ENCODE results near the gene TCF15. TPM values are rescaled to one million over a fixed set of nuclear protein-coding genes. Genes with fewer than 3 reads are reported as not detected.
A peak's percentile ranks its signal among the peaks of the same experiment; 100 is the strongest.

The TCF15 gene
- total RNA-seq, 2 experiments from 2014 or later, result 0.23 TPM; not detected in 1

DNA sequence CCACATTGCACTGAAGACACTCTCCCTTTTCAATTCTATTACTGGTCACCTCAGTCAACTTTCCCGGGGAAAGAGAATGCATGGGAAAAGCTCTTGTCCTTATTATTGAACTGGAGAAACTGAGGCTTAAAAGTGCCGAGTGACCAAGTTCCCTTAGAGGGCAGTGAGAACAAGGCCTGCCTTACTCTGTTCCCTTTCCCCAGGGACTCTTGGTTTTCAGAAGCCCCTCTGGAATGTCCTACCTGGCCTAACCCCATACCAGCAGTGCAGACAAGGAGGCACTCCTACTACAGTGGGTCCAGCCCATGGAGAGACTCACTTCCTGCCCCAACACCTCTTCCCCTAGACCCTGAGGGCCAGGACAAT lies 36.7 kb upstream of the TCF15 start:
- no peak overlapping the region for H3K27ac Mint-ChIP-seq
- ChIA-PET POLR2A (no interaction called here), CTCF (interaction anchor here (0.8 to 4.1 kb wide), 10 partner anchors 11 to 285 kb away, joined by 3 to 56 read pairs (median 10); partner anchors contain the start of gene CSNK2A1)
- peaks cover 23% of the 10 kb centered on the region for H3K36me3 Mint-ChIP-seq (ENCODE audit: low read depth)
- intact Hi-C loops (cut with micrococcal nuclease), result loop anchor here (5.0 kb wide), 1 partner anchor 295 kb away; no protein-coding TSS in a partner anchor
- H3K9me3 Mint-ChIP-seq, result no peaks in the 10 kb centered on the region
- H3K27me3 Mint-ChIP-seq, result peaks cover 11% of the 10 kb centered on the region
- ATAC-seq, result no peak
- DNase-seq, result no peak
- H3K4me3 Mint-ChIP-seq, result no peak overlapping the region
- peaks cover 11% of the 10 kb centered on the region for H3K4me1 Mint-ChIP-seq (ENCODE audit: low read depth)
- TF ChIP-seq, protein P1, sequence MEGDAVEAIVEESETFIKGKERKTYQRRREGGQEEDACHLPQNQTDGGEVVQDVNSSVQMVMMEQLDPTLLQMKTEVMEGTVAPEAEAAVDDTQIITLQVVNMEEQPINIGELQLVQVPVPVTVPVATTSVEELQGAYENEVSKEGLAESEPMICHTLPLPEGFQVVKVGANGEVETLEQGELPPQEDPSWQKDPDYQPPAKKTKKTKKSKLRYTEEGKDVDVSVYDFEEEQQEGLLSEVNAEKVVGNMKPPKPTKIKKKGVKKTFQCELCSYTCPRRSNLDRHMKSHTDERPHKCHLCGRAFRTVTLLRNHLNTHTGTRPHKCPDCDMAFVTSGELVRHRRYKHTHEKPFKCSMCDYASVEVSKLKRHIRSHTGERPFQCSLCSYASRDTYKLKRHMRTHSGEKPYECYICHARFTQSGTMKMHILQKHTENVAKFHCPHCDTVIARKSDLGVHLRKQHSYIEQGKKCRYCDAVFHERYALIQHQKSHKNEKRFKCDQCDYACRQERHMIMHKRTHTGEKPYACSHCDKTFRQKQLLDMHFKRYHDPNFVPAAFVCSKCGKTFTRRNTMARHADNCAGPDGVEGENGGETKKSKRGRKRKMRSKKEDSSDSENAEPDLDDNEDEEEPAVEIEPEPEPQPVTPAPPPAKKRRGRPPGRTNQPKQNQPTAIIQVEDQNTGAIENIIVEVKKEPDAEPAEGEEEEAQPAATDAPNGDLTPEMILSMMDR (IDR thresholded peaks at IDR 0.05), result no peak

DNA sequence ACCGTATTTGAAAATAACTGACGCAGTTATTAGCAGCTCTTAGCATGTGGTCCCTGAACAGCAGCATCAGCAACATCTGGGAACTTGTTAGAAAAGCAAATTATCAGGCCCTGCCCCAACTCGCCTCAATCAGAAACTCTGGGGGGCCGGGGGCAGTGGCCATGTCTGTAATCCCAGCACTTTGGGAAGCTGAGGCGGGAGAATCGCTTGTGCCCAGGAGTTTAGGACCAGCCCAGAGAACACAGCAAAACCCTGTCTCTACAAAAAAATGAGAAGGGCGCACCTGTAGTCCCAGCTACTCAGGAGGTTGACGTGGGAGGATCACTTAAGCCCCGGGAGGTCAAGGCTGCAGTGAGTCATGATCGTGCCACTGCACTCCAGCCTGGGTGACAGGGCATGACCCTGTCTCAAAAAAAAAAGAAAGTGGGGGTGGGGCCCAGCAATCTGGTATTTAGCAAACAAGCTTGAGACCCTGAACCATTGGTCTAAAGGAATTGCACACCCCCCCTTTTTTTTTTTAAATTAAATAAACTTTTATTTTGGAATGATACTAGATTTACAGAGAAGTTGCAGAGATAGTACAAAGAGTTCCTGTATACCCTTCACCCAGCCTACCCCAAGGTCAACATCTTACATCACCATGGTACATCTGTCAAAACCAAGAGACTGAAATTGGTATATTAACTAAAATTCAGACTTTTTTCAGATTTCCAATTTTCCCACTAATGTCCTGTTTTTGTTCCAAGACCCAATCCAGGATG lies 36.2 kb upstream of the TCF15 start:
- ChIA-PET POLR2A (no interaction called here), CTCF (interaction anchor here (0.6 to 4.1 kb wide), 42 partner anchors 9 to 381 kb away, joined by 3 to 56 read pairs (median 4); partner anchors contain the start of genes CSNK2A1 and NRSN2)
- peaks cover 23% of the 10 kb centered on the region for H3K36me3 Mint-ChIP-seq (ENCODE audit: low read depth)
- TF ChIP-seq, protein P1 (IDR thresholded peaks at IDR 0.05), result no peak
- ATAC-seq (no peak), DNase-seq (no peak)
- H3K4me1 Mint-ChIP-seq (ENCODE audit: low read depth), result peaks cover 10% of the 10 kb centered on the region
- H3K27me3 Mint-ChIP-seq, result peaks cover 13% of the 10 kb centered on the region
- intact Hi-C loops (cut with micrococcal nuclease), result loop anchor here (5.0 kb wide), 1 partner anchor 294 kb away; no protein-coding TSS in a partner anchor
- H3K27ac Mint-ChIP-seq, result no peak overlapping the region
- H3K9me3 Mint-ChIP-seq, result no peaks in the 10 kb centered on the region
- no peak overlapping the region for H3K4me3 Mint-ChIP-seq

DNA sequence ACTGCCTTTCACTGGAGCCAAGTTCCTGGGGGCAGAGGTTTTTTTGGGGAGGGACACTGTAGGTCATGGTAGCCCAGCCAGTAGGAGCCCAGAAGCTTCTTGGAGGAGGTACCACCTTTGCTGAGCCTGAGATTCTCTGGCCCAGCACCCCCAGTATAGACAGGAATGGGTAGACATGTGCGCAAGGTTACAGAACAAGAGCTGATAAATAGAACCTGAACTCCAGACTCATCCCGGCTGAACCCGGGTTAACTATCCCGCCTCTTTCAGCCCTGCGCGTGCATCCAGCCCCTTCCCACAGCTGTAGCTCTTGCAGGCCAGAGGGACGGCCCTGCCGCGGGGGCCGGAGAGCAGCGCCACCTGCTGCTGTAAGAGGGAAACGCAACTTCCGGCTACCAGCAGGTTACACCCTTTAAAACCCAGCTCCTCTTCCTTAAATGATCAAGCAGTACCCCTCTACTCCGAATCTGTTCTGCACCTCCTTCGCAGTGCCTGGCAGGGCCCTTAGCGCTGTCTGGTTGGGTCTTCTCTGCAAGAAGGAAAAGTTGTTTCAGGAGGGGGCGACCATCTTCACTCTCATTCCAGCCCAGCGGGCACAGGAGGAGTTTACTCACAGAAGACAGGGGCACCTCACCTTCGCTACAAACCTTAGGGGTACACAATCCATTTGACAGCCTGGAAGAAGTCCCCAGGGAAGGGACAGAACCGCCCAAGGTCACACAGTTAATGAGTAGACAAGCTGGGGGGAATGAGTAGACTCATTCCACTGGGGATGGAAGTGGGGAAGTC lies 35.4 kb upstream of the TCF15 start:
- TF ChIP-seq, protein P1 (IDR thresholded peaks at IDR 0.05), result peak; percentile 98
- intact Hi-C loops (cut with micrococcal nuclease), result loop anchor here (2.0 to 5.0 kb wide), 2 partner anchors 83 to 293 kb away; no protein-coding TSS in a partner anchor
- Mint-ChIP-seq H3K27me3 (peaks cover 16% of the 10 kb centered on the region), H3K27ac (no peak overlapping the region), H3K36me3 (ENCODE audit: low read depth) (peaks cover 23% of the 10 kb centered on the region), H3K4me3 (no peak overlapping the region), H3K9me3 (no peaks in the 10 kb centered on the region), H3K4me1 (ENCODE audit: low read depth) (peaks cover 12% of the 10 kb centered on the region)
- CTCF ChIA-PET, result interaction anchor here (0.6 to 4.1 kb wide), 48 partner anchors 8 to 382 kb away, joined by 3 to 56 read pairs (median 4); partner anchors contain the start of genes CSNK2A1 and NRSN2
- POLR2A ChIA-PET, result no interaction called here
- DNase-seq, result peak; percentile 75
- ATAC-seq, result peak; percentile 91

DNA sequence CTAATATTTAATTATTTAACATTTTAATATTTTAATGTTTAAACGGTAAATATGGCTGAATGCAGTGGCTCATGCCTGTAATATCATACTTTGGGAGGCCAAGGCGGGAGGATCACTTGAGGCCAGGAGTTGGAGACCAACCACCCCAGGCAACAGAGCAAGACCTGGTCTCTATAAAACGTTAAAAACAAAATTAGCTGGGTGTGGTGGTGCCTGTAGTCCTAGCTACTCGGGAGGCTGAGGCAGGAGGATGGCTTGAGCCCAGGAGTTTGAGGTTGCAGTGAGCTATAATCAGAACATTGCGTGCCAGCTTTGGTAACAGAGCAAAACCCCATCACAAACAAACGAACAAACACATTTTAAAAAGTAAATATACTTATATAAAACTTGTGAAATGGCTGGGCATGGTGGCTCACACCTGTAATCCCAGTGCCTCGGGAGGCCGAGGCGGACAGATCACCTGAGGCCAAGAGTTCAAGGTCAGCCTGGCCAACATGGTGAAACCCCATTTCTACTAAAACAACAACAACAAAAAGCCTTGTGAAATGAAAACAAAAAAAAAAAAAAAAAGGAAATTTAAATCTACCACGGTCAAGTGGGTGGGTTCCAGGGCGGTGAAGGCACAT lies 34.7 kb upstream of the TCF15 start:
- intact Hi-C loops (cut with micrococcal nuclease), result loop anchor here (2.0 to 5.0 kb wide), 2 partner anchors 82 to 293 kb away; no protein-coding TSS in a partner anchor
- DNase-seq (no peak), ATAC-seq (no peak)
- TF ChIP-seq, protein P1 (IDR thresholded peaks at IDR 0.05), result no peak
- ChIA-PET CTCF (interaction anchor here (0.7 to 4.1 kb wide), 35 partner anchors 8 to 383 kb away, joined by 3 to 56 read pairs (median 6); partner anchors contain the start of genes CSNK2A1 and NRSN2), POLR2A (no interaction called here)
- Mint-ChIP-seq H3K27ac (no peak overlapping the region), H3K4me3 (no peak overlapping the region), H3K9me3 (no peaks in the 10 kb centered on the region), H3K36me3 (ENCODE audit: low read depth) (peaks cover 19% of the 10 kb centered on the region), H3K4me1 (ENCODE audit: low read depth) (peaks cover 11% of the 10 kb centered on the region), H3K27me3 (peaks cover 16% of the 10 kb centered on the region)

Data from activated CD8-positive, alpha-beta T cell treated with anti-CD3 and anti-CD28 coated beads for 36 hours (primary cell).